HG03060 (cell line): ENCODE results near the gene DNAH1.

Experiments used
- ATAC-seq: cut with Tn5 transposase; IDR thresholded peaks from one replicate; pipeline ENCODE4 v1.9.1; 2021; ENCODE audit warnings: low read depth, moderate number of reproducible peaks; ENCODE audit not compliant: unreplicated experiment

Gene DNAH1

DNA sequence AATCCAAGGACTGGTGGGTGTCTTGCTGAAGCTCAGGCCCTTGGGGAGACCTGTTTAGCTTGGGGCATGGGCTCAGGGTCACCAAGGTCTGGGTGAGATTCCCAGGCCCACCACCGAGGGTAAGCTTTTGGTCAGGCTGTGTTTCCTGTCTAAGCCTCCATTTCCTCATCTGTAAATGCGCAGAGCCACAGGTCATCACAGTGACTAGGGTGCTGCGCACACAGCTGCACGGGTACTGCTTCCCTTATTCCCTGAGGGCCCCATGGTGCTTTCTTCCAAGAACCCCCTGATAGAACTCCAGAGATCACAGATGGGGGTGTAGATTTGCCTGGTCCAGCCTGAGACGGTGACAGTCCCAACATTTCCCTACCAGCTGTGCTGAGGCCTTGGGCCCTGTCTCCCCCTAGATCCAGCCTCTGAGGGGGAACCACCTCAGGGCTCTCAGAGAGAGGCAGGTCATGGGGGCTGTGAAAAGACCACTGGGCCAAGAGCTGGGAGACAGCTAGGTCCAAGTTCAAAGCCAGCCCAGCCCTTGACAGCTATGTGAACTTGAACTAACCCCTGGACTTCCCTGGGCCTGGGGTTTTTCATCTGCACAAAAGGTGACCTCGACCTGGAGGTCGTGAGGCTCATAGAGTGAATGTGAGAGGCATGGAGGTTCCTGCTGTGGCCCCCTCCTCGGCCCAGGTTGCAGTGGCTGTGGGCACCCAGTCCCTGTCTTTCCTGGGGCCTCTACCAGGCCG, 68.1 kb downstream of the DNAH1 start:
- ATAC-seq, result no peak

- ATAC-seq, result no peak
Measured at GRCh38 chr3:52385157-52385556, 69.0 kb downstream of the DNAH1 start.

GRCh38 chr3:52387481-52387880, 71.4 kb downstream of the DNAH1 start:
- ATAC-seq, result no peak

GRCh38 chr3:52388348-52388821, 72.3 kb downstream of the DNAH1 start:
- ATAC-seq, result no peak

- no peak for ATAC-seq
Measured at GRCh38 chr3:52388933-52389332, 72.8 kb downstream of the DNAH1 start.

DNA sequence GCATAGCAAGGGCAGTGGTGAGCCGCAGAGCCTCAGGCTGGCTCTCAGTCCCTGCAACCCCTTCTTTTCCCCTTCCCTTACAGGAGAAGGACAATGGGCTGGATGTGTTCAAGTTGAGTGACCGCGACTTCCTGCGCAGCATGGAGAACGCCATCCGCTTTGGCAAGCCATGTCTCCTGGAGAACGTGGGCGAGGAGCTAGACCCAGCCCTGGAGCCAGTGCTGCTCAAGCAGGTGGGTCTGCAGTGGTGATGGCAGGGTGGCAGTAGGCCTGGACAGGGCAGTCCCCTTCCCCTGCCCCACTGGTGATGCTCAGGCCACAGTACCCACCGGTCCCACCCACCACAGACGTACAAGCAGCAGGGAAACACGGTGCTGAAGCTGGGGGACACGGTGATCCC, 75.0 kb downstream of the DNAH1 start:
- ATAC-seq, result no peak

DNA sequence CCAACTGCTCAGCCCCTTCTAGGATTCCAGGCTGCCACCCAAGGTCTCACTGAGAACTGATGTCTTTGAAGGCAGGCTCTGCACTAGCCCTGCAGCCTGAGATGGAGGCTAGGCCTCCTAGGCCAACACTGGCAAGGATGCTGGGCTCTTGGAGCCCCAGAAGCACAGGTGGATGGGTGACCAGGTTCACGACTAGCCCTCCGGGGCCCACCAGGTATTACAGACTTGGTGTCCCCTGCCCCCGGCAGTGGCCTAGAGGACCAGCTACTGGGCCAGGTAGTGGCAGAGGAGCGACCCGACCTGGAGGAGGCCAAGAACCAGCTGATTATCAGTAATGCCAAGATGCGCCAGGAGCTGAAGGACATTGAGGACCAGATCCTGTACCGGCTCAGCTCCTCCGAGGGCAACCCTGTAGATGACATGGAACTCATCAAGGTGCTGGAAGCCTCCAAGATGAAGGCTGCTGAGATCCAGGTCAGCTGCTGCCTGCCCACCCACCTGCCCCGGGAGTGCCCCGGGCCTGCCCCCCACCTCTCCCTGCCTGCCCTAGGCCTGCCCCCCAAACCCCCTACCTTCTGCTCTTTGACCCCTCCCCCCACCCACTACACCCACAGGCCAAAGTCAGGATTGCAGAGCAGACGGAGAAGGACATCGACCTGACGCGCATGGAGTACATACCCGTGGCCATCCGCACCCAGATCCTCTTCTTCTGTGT, 76.3 kb downstream of the DNAH1 start:
- no peak for ATAC-seq

DNA sequence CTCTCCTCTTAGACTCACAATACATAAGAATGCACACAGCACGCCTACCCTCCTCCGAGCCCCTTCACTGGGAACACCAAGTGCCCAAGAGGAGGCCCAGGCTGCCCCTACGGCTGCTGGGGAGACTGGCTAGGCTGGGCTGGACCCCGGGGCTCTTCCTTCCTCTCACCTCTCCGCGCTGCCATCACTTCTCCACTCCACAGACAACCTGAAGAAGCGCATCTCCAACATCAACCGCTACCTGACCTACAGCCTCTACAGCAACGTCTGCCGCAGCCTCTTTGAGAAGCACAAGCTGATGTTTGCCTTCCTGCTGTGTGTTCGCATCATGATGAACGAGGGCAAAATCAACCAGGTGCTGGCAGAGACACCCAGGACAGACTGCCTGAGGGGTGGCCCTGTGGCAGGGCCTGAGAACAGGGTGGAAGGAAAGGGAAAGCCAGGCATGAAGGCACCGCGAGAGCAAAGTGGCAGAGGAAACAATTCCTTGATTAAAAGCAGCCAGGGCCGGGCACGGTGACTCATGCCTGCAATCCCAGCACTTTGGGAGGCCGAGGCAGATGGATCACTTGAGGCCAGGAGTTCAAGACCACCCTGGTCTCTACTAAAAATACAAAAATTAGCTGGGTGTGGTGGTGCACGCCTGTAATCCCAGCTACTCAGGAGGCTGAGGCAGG, 77.2 kb downstream of the DNAH1 start:
- ATAC-seq, result no peak

- no peak for ATAC-seq
Measured at GRCh38 chr3:52393959-52394670, 78.0 kb downstream of the DNAH1 start.

GRCh38 chr3:52394751-52395502, 78.8 kb downstream of the DNAH1 start:
- ATAC-seq, result no peak

GRCh38 chr3:52395503-52395865, 79.4 kb downstream of the DNAH1 start:
- no peak for ATAC-seq

GRCh38 chr3:52396011-52396906, 80.1 kb downstream of the DNAH1 start:
- no peak for ATAC-seq

- ATAC-seq, result no peak
Measured at GRCh38 chr3:52396907-52397591, 80.9 kb downstream of the DNAH1 start.

DNA sequence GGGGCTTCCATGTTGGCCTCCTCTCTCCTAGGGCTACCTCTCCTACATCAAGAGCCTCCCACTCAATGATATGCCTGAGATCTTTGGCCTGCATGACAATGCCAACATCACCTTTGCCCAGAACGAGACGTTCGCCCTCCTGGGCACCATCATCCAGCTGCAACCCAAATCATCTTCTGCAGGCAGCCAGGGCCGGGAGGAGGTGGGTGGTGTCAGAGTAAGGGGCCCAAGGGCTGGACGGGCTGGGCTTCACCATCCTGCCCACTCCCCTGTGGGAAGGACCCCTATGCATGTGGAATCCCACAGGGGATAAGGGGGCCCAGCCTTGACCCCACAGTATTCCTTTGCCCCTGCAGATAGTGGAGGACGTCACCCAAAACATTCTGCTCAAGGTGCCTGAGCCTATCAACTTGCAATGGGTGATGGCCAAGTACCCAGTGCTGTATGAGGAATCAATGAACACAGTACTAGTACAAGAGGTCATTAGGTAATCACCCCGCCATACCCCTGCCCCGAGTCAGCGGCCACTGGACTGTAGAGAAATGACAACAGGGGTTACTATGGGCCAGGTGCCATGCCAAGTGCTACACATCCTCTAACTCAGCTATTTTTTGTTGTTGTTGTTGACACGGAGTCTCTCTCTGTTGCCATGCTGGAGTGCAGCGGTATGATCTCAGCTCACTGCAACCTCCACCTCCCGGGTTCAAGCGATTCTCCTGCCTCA, 81.7 kb downstream of the DNAH1 start:
- ATAC-seq, result no peak

DNA sequence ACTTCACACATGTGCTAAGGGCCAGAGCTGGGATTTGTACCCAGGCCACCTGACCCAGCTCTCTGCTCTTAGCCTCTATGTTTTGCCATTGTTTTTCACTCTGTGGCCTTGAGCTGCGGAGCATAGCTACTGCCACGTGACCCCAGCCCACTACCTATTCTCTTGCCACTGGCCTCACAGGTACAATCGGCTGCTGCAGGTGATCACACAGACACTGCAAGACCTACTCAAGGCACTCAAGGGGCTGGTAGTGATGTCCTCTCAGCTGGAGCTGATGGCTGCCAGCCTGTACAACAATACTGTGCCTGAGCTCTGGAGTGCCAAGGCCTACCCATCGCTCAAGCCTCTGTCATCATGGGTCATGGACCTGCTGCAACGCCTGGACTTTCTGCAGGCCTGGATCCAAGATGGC, 82.6 kb downstream of the DNAH1 start:
- ATAC-seq, result no peak

DNA sequence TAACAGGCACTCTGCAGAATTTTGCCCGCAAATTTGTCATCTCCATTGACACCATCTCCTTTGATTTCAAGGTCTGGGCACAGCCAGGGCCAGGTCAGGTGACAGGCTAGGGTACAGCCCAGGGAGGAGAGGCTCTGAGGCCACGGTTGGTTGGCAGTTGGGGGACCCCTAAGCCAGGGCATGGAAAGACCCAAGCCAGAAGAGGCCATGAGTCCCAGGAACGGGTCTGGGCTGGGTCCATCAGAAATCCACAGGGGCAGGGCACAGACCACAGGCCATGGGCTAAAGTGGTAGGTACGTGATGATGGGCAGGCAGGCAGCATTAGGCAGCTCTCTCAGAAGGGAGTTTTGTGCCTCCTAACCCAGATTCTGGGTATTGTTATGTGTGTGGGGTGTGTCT, 83.0 kb downstream of the DNAH1 start:
- ATAC-seq, result no peak

GRCh38 chr3:52399593-52399992, 83.5 kb downstream of the DNAH1 start:
- no peak for ATAC-seq

DNA sequence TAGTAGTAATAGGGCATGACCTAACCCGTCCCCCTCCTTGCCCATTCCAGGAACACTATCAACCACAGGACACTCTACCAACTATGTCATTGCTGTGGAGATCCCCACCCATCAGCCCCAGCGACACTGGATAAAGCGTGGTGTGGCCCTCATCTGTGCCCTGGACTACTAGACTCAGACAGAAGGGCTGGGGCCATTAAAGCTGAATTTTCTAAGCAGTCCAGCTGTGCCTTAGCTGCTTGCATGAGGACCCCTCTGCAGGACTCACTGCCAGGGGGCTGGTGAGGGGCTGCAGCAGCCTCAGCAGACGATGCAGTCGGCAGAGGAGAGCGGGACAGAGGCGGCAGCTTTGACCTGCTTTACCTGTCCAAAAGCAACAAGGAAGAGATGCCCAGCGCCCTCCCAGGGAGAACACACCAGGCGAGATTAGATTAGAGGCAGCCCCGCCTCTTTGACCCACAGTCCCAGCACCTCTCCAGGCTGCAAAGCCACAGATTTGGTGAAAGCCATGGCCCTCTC, 84.2 kb downstream of the DNAH1 start:
- no peak for ATAC-seq
